ENCODE results near the gene MS4A1.

GRCh38 chr11:60422609-60423008, 33.0 kb upstream of the MS4A1 start:
- TF ChIP-seq CTCF (IDR thresholded peaks at IDR 0.05; ENCODE audit: insufficient read depth, low read length) (no peak), POLR2AphosphoS5 (IDR thresholded peaks at IDR 0.05; ENCODE audit: low read depth) (no peak)

All from HL-60 (cell line).